Ramos (cell line): ENCODE results near the gene TOLLIP.

Experiments used
- in situ Hi-C: fragments of 300-500 bp; cut with MboI; formaldehyde crosslinking; loops from one replicate; pipeline ENCODE4 v1.14.3; 2022; ENCODE audit warnings: low sequenced_read_pairs; ENCODE audit not compliant: unreplicated experiment

Gene TOLLIP

DNA sequence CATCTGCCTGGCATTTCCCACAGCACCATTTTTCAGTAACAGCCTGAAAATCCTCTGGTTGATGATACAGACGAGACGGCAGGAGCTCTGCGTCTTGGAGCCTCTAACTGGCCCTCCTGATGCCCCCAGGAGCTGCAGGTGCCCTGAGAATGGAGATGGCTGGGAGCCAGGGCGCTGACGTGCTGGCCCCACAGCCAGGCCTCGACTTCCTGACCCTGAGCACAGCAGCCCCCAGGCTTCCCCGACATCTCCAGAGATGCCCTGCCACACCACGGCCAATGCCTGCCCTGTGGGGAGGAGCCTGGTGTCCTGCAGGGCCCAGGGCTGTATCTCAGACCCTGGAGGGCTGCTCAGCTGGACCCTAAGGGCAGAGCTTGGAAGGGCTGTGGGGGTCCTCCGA lies 21.5 kb downstream of the TOLLIP start:
- in situ Hi-C loops = no loop called here

DNA sequence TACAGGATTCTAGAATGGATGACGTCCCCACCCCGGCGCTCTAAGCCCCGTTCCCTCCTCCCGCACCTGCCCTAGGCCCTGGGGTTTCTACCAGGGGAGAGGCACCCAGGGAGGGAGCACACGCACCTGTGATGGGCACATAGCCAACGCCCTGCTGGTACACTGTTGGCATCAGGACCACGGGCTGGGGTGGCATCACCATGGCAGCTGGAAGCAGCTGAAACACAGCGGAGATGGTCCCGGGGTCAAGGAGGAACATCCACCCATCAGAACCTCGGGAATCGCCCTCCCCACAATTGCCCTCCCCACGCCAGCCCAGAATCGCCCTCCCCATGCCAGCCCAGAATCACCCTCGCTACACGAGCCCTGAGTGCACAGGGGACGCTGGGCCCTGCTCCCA lies 23.6 kb downstream of the TOLLIP start:
- in situ Hi-C loops = no loop called here

DNA sequence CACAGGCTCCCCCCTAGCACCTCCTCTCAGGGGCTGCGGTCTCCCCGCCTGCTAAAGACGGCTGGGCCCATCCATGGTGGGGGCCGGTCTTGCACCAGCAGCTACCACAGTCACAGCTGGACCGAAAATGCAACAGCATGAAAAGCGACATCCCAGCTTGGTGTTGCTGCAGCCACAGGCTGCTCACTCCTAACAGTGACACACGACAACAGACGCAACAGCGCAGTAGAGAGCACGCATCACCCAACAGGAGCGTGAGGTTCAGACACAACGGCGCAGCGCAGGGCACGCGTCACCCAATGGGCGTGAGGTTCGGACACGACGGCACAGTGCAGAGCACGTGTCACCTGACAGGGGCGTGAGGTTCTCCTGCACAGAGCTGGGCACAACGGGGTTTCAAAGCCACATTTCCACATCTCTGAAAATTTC lies 24.1 kb downstream of the TOLLIP start:
- in situ Hi-C loops = no loop called here

DNA sequence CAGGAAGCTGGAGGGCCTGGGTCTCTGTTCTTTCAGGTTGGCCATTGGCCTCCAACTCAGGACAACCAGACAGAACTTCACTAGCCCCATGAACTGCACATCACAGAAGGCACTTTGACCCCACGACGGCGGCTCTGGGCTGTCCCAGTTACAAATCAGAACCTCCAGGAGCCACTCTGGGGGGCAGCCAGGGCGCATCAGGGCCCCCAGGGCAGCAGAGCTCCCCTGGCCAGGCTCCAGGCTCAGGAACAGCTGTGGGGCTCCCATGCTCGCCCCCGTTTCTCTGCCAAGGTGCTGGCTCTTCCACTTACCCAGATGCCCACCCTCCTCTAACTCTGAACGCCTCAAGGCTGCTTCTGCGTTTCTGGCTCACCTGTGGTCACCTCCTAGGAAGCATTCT lies 25.5 kb downstream of the TOLLIP start:
- in situ Hi-C loops = no loop called here

GRCh38 chr11:1283091-1283511 lies 26.3 kb downstream of the TOLLIP start:
- in situ Hi-C loops = no loop called here

GRCh38 chr11:1281974-1282365 lies 27.5 kb downstream of the TOLLIP start:
- in situ Hi-C loops = no loop called here

GRCh38 chr11:1281326-1281973 lies 28.0 kb downstream of the TOLLIP start:
- in situ Hi-C loops = no loop called here

- in situ Hi-C loops = no loop called here
Observed at GRCh38 chr11:1280116-1281035, 29.1 kb downstream of the TOLLIP start.

GRCh38 chr11:1279674-1280055 lies 29.8 kb downstream of the TOLLIP start:
- in situ Hi-C loops = no loop called here

GRCh38 chr11:1278766-1279673 lies 30.4 kb downstream of the TOLLIP start:
- in situ Hi-C loops = no loop called here

DNA sequence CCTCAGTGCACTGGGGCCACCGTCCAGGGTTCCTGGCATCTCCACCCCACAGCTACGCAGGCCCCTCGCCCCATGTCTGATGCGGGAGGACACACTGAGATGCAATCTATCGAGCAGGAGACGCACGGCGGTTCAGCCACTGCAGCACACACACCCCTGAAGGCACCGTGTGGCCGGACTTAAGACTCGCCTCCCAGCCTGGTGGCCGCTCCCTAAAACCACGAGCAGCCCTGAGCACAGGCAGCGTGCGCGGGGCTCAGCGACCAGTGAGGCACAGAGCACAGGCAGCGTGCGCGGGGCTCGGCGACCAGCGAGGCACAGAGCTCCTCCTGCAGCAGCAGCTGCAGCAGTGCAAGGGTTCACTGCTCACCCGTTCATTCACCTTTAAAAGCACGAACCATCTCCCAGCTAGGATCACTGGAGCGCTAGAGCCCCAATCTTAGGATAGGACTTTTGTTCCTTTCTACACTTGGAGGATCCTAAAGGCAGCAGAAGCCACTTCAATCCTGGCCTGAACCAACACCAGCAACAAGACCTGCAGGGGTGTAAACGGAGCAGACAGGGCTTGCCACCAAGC lies 31.4 kb downstream of the TOLLIP start:
- in situ Hi-C loops = no loop called here

DNA sequence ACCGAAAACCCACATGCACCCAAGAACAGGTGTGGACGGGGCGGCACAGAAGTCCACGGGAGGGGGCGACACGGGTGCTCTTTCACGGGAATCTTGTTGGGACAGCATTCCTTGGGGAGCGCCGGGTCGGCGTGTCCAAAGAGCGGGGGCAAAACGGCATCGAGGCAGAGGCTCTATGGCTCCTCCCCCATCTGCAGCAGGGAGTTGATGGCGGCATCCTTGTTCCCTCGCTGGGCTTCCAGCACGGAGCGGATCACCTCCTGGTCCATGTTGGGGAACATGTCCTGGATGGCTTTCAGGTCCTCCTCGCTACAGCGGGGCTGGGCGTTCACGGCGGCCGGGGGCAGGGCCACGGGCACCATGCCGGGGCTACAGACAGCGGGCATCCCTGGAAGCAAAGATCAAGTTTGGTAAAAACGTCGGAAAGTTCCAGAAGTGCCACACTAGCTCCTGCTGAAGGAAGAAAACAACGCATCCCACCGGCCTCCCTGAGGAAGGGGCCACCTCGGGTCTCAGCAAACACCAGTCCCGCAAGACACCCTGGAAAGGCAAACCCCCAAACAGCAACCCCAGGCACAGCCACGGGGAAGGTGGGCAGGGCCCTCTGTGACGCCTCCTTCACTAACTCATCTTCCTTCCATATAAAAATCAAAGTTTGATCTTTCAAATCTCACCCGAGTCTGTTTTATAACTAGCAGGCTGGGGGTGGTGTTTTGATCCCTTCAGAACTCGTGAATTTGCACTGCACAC lies 32.4 kb downstream of the TOLLIP start:
- in situ Hi-C loops = no loop called here

DNA sequence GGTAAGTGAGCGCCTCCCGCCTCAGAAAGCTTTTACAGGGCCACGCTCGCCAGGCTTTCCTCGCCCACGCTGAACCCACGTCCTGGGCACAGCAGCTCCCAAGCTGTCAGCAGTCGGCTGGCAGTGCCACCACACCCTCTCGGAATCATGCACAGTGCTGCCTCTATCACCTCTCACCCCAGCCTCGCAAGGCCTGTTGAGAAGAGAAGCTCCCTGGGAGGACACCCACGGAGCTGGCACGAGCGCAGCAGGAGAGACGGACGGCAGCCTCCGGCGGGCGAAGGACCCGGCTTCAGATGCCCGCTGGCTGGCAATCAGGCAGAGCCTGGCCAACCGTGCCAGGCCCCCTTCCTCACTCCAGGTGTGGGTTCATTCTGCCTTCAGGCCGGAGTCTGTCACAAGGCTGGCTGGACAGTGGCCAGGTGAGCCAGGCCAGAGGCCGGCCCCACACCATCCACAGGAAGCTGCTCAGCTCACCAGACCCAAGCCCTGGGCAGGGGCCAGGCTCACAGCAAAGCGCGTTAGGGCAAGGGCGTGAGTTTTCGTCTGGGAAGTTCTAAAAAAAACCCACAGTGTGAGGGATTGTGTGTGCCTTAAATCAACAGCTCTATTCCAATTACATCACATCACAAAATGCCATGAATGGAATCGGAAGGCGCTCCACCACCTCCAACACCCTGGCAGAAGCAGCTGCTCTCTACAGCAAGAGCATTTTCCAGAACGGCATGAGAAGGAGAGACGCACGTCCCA lies 33.2 kb downstream of the TOLLIP start:
- in situ Hi-C loops = no loop called here

DNA sequence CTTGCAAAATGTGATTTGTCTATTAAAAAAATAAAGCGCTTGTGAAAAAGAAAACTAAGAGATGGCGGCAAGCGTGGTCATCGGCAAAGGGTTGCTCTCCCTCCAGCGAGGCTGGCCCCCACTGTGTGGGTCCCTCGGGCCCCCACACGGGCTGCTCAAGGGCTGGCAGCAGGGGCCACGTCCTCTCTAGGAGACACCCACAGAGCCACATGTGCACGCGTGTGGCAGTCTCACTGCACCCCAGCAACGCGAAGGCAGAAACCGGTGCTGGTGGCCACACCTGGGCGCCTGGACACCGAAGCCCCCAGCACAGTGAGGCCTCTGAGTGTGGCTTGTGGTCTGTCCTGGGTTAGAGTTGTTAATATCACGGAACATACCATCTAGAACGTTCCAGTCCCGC lies 34.4 kb downstream of the TOLLIP start:
- in situ Hi-C loops = no loop called here

DNA sequence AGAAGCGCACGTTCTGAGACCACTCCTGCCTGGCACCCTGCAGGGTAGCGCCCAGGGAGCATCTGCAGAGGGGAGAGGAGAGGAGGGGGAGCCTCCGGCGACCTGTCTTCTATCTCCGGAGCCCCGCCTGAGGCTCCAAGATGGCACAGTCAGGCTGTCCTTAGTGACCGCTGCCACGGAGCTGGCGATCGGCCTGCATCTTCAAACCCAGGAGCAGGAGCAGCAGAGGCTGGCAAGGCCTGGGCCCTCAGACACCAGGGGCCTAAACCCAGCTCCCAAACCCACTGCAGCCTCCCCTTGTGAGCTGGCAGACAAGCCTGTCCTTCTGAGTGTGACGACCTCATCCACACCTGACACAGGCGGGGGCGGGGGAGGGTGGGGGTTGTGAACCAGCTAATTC lies 34.9 kb downstream of the TOLLIP start:
- in situ Hi-C loops = no loop called here

DNA sequence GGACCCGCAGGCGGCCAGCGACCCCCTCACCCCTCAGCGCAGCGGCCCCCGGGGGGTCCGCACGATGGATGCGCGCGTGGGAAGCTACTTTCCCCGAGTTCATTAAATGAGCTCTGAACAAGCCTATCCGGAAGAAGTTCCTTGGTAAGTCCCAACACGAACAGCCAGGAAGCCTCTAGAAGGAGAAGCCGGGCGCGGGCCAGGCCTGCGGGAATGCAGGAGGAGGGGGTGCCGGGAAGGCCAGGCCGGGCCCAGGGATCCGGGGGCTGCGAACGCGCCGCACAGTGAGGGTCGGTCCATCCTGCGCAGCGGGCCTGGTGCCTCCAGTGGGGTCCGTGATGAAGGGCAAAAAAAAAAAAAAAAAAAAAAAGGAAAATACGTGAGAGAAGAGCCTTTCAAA lies 36.9 kb downstream of the TOLLIP start:
- in situ Hi-C loops = no loop called here

DNA sequence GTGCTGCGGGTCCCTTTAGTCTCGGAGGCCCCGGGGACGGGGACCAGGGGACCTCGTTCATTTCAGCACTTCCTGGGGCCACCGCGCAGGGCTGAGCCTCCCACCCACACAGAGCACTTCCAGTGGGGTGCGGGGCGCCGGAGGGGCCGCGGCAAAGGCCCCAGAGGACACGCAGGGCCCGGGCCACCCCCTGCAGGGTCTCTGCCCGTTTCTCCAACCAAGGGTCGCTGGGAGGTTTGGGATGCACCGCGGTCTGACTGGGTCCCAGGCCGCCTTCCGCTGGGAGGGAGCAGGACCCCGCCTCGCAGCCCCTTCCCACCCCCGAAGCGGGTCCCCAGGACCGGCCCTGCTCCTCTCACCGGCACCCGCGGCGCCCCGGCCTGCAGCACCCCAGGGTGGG lies 37.5 kb downstream of the TOLLIP start:
- in situ Hi-C loops = no loop called here

DNA sequence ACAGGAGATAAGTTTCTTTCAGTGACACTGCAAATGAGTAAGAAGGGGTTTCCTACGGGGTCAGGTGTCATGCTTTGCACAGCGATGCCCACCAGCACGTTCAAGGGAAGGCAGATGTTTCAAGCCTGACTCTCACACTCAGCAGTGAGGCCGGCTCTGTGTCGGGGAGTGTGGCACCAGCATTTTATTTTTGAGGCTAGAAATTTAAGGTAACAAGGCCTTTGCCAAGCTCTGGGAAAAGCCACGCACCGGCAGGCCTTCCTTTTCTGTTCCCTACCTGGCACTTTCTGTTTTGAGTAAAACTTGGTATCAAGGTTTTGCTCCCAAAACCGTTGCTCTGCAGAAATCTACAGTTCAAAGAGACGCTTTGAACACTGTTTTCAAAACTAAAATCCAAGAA lies 38.0 kb downstream of the TOLLIP start:
- in situ Hi-C loops = no loop called here

DNA sequence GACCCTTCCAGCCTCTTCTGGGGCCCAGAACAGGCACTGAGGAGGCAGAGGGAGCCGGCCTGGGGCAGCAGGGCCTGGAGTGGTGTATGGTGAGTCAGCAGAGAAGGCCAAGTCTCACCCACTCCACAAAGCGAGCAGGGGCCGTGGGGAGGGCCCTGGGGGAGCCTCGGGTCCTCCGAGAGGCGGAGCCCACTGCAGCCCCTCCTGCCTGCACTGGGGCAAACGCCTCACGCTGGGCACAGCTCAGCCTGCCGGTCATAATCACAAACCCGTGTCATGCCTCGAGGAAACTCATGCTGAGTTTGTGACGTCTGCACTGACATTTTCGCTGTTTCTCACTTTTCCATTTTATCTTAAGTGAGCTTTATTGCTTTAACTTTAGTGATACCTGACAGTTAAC lies 38.4 kb downstream of the TOLLIP start:
- in situ Hi-C loops = no loop called here
